ENCODE data around the gene HPRT1. TPM values are rescaled to one million over a fixed set of nuclear protein-coding genes. Genes with fewer than 3 reads are reported as not detected.

Gene HPRT1
- 27.6 and 32.6 TPM in 2 replicates for total RNA-seq

DNA sequence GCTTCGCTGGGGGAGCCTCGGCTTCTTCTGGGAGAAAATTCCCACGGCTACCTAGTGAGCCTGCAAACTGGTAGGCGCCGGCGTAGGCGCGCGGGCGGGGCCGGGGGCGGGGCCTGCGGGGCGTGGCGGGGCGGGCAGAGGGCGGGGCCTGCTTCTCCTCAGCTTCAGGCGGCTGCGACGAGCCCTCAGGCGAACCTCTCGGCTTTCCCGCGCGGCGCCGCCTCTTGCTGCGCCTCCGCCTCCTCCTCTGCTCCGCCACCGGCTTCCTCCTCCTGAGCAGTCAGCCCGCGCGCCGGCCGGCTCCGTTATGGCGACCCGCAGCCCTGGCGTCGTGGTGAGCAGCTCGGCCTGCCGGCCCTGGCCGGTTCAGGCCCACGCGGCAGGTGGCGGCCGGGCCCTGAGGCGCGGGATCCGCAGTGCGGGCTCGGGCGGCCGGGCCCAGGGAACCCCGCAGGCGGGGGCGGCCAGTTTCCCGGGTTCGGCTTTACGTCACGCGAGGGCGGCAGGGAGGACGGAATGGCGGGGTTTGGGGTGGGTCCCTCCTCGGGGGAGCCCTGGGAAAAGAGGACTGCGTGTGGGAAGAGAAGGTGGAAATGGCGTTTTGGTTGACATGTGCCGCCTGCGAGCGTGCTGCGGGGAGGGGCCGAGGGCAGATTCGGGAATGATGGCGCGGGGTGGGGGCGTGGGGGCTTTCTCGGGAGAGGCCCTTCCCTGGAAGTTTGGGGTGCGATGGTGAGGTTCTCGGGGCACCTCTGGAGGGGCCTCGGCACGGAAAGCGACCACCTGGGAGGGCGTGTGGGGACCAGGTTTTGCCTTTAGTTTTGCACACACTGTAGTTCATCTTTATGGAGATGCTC lies at the start of gene HPRT1:
Gene HPRT1, plus strand, starts transcription at position 161 of the 857 bp plus-strand sequence. Its CDS starts 147 bp downstream, at position 308.

Other genes with a start within 250 kb of the HPRT1 start
- gene CCDC160, start 223.0 kb upstream of the HPRT1 start, total RNA-seq: not detected in 2 replicates
- gene PHF6, start 86.9 kb upstream of the HPRT1 start, total RNA-seq: 27.3 and 39.3 TPM in 2 replicates
- under 0.01 TPM in 1 of 2 replicates, not detected in the other for gene PLAC1, start 198.3 kb downstream of the HPRT1 start, total RNA-seq

All from regular cardiac myocyte (primary cell).